GM12875 (cell line): Measurements from ENCODE around the gene PACSIN2.

Source experiments
- H3K4me3 ChIP-seq: one replicate; pipeline ENCODE4 v1.5.1; 2011; ENCODE audit warnings: low read depth, low read length, control low read depth
- CTCF ChIP-seq: IDR thresholded peaks from 2 replicates; pipeline ENCODE4 v1.5.1; 2011; ENCODE audit warnings: low read depth, mild to moderate bottlenecking, control low read depth, inconsistent platforms, low read length, moderate library complexity, borderline replicate concordance; ENCODE audit not compliant: insufficient read depth

The PACSIN2 gene

GRCh38 chr22:43014869-43015676 is at the start of gene PACSIN2:
Gene PACSIN2, minus strand, starts transcription at chr22:43015149. Its CDS starts 103,069 bp downstream, at chr22:42912080.
- H3K4me3 ChIP-seq = peak within 1 kb of the TSS; percentile 91
- TF ChIP-seq CTCF = no peak

- TF ChIP-seq CTCF = peak; percentile 79
- H3K4me3 ChIP-seq = no peak overlapping the region
These were observed 45.2 kb upstream of the PACSIN2 start for GRCh38 chr22:43060183-43060582.

- H3K4me3 ChIP-seq = no peak overlapping the region
- no peak for TF ChIP-seq CTCF
These were observed 42.7 kb upstream of the PACSIN2 start for GRCh38 chr22:43057641-43058040.

- no peak overlapping the region for H3K4me3 ChIP-seq
- TF ChIP-seq CTCF = peak; percentile 22; the same call in 1 of the 2 replicates
These were observed 38.2 kb upstream of the PACSIN2 start for GRCh38 chr22:43053176-43053575.

GRCh38 chr22:43050995-43051394 is 36.0 kb upstream of the PACSIN2 start:
- no peak overlapping the region for H3K4me3 ChIP-seq
- 0 out of 2 replicates have a peak, but pooled peaks have one; percentile 4 for TF ChIP-seq CTCF

- no peak for TF ChIP-seq CTCF
- H3K4me3 ChIP-seq = no peak overlapping the region
These were observed 32.7 kb upstream of the PACSIN2 start for GRCh38 chr22:43047605-43048004.

- no peak for TF ChIP-seq CTCF
- no peak overlapping the region for H3K4me3 ChIP-seq
These were observed 29.4 kb upstream of the PACSIN2 start for GRCh38 chr22:43044290-43044712.
